CD4-positive, alpha-beta T cell treated with Interleukin-17A for 1 hour (primary cell): ENCODE data around the gene C1orf167.

Source experiments
- DNase-seq: peaks from one replicate; pipeline ENCODE4 v3.0.0-alpha.2; 2020

C1orf167 gene, protein sequence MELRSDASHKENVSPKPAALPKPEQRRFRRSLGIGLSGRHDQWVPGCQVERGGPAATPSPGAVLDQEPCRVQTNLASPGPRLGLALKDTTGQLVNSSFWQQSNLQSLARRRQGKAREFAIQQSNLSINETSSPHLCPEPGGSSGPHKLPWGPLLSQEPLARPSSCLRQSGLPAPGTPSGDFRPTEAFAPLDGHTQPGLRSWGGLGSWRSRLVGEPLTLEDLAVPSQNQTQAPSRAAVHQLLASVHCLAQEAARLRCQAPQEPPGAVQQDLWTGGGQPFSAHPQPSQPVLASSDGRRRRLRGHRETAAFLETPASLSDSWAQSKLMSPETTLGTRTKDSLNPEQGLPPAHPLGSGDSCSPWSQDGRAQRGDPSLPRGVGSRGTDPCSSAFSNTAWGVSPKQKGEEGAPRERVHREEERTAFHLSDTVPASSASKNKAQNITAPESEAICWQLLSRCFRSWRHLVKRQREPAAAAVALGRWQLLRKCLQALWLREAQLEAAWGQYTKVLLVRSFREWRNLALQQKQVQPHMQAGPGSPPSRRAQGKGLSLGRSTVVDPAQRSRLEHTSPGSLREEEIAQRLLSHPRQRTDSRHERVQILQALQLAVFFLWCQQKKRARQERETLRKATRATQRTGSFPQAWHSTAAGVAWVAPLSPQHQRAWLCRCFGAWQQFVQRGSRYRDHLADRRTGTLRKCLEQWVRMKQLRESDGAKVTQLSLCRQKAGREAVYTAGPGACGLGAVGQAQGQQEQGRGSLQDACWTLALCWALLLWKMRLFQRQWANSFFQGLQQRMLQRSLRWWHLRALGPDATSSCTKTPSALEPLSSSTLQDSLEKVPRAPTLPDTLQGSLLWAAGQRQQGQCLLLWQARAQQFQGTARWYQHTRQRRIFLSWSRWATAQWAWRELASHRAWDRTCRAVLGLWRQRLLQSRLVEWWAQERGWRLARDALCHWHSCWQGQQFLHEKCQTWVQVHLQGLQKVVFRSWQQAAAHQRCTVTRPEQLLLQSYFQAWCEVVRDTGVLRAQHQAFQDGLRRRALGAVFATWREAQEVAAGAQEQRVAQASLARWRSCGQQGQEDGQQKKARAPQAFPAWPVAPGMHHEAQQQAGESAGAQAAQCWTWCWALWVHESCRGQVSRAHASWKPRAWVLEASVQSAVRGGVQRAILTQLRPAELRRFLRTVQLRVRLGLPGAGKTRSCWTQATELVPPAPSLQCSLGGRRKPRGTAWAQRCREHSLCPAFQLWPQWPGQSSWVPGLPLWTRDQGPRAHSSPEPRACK (N-terminal part only)

DNA sequence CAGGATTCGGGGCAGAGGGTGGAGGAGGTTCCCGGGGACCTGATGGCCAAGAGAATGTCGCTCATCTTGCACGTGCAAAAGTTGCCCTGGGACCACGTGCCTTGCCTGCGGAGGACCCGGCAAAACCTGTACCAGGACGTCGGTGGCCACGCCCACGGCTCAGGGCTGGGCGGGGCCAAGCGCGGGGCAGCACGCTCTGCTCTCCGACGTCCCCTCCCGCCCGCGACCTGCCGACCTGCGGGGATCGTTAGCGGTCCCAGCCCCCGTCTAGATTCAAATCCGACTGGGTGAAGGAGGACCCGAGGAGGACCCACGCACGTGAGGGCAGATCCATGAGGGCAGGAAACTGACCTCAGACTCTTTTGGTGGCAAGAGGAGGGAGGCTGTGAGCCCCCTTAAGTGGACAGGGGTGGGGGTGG, at the start of gene C1orf167:
Gene C1orf167, plus strand, starts transcription at position 206 of the 419 bp plus-strand sequence. CDS start 2,208 bp downstream, outside the sequence.
- peak; percentile 24 for DNase-seq

DNA sequence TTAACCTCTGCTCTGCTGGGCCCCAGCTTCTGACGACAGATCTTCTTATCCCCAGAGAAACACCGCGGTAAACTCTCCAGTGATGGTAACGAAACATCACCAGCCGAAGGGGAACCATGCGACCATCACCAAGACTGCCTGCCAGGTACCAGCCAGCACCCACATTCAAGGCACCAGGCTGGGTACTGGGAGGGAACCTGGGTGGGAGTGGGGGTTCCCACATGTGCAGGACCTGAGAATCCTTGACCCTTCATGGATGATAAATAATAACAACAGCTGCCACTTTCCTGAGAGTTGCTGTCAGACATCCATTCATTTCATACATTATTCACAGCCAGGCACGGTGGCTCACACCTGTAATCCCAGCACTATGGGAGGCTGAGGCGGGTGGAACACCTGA, 49.7 kb upstream of the C1orf167 start:
- no peak for DNase-seq

DNA sequence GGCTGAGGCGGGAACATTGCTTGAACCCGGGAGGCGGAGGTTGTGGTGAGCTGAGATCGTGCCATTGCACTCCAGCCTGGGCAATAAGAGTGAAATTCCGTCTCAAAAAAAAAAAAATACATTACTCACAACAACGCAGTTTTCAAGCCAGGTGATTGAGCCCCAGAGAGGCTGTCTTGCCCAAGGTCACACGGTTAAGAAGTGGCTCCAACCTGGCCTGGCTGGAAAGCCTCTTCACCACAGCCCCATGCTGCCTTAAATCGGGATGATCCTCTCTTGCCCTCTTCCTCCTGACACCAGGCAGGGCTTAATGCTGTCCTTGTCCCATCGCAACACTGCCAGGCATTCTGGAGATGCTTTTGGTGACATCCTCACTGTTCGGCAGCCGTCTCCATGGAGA, 48.9 kb upstream of the C1orf167 start:
- DNase-seq: no peak

DNA sequence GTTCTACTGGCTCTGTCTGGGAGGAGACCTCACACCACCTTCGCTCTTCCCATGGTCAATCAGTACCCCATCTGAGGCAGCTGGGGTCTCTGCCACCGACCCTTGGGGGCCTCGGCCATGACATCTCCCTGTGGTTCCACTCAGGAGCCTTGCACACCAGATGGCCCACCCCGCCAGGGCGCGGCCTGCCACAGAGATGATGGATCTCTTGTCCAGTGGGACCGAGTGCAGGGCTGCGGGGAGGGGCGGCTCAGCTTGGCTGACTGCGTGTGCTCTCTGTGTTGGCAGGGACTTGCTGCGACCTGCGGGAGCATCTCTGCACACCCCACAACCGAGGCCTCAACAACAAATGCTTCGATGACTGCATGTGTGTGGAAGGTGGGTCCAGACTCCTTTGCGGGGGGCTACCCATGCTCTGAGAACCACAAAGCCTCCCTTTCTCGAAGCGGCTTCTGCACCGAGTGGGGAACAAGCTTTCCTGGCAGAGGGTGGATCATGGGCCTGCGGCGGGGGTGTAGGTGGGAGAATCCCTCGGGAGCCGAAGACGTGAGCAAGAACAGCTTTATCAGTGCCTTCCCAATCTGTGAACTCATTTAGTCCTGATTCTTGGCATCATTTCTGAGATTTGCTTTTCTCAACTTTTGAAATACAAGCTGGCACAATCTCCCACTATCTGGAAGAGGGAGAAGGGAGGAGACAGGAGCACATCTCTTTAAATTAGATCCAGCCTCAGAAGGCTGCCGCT, 47.0 kb upstream of the C1orf167 start:
- DNase-seq: no peak

DNA sequence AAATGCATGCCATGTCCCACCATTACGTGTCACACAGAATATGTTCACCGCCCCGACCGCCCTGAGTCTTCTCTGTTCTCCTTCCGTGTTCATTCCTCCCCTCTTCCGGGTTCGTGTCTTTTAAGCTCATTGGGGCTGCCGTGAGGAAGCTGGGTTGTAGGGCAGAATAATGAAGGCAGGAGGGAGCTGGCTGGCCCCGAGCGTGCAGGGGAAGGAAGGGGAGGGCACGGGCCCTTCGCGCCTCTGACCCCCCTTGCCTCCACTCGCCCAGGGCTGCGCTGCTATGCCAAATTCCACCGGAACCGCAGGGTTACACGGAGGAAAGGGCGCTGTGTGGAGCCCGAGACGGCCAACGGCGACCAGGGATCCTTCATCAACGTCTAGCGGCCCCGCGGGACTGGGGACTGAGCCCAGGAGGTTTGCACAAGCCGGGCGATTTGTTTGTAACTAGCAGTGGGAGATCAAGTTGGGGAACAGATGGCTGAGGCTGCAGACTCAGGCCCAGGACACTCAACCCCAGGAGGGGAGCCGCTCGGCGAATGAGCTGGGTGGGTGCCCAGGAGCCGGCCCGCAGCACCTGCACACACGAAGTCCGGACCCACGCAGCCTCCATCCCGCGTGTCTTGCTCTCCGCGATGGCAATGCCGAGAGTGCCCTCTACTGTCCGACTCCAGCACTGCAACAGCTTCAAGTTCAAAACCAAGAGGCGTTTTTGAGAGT, 42.5 kb upstream of the C1orf167 start:
- DNase-seq: peak; percentile 88

DNA sequence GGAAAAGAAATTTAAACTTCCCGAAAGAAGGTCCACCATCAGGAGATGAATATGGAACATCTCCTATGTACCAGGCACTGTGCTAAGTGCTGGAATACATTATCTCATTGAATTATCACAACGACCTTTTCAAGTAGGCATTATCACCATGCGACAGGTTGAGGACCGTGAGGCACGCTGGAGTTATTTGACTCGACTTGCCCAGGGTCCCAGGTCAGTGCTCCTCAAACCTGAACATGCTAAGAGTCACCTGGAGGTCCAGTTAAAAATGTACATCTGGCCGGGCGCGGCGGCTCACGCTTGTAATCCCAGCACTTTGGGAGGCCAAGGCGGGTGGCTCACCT, 42.0 kb upstream of the C1orf167 start:
- no peak for DNase-seq

DNA sequence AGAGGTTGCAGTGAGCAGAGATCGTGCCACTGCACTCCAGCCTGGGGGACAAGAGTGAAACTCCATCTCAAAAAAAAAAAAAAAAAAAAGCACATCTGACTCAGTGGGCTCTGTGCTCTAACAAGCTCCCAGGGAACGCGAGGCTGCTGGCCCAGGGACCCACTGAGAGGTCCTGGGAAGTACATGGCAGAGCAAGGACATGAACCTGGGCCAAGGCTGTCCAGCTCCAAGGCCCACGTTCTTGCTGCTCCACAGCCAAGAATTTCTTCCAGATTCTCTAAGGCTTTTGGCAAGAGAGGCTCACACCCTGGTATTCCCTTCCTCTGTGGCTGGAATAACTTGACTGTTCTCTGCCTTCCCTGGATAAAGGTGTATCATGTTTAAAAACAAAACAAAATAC, 41.5 kb upstream of the C1orf167 start:
- DNase-seq: no peak

DNA sequence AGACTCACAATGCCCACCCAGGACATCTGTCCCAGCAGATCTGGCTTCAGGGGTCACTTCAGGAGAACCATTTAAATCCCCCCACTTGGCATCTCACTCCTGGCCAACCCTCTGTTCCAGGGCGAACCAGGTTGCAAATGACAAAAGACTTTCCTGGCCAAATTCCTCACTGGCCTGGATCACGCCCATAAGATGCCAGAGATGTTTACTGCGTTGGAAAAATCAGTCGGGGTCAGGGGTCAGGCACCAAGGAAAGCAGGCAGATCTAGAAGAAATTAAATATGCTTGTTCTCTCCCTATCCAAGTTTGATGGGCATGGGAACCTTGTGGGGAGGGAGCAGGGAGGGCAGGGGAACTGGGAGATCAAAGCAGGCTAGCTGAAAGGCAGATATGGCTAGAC, 40.7 kb upstream of the C1orf167 start:
- DNase-seq: no peak

DNA sequence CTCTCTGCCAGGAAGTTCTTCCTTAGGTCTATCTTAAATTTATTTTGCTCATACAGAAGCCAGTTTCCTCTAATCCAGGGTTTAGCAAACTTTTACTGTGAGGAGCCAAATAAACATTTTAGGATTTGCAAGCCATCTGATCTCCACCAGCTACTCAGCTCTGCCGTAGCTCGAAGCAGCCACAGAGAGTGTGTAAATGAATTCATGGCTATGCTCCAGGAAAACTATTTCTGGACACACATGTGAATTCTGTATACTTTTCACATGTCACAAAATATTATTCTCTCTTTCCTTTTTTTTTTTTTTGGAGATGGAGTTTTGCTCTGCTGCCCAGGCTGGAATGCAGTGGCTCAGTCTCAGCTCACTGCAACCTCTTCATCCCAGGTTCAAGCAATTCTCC, 39.5 kb upstream of the C1orf167 start:
- DNase-seq: no peak

DNA sequence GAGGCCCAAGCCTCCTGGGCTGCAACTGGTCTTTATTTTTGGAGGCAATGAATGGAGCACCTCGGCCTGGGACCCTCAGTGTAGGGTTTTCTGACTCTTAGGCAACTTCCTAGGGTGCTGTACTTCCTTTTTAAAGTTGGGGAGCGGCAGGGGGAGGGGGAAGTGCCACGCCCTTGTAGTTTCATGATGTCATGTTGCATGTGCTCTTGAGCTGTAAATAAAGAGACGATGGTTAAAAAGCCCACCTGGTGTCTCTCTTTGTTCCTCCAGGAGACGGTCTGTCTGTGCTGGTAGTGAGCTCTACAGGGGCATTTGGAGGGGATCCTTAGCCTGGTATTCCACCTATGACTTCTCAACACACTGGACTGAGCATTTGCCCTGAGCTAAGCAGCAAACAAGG, 36.4 kb upstream of the C1orf167 start:
- no peak for DNase-seq

DNA sequence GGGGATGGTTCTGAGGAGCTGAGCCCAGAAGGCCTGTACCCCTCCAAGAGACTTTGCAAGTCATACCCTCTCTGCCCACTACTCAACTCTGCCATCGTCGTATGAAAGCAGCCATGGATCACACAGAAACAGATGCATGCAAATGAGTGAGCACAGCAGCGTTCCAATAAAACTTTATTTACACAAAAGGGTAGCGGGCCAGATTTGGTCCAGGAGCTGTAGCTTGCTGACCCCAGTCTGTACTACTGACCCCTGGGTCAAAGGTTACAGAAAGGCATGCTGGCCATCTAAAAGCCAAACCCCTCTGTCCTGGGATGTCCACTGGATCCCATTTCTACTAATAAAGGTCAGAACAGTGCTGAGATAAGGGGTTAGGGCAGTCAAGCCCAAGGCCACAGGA, 34.9 kb upstream of the C1orf167 start:
- DNase-seq: no peak

DNA sequence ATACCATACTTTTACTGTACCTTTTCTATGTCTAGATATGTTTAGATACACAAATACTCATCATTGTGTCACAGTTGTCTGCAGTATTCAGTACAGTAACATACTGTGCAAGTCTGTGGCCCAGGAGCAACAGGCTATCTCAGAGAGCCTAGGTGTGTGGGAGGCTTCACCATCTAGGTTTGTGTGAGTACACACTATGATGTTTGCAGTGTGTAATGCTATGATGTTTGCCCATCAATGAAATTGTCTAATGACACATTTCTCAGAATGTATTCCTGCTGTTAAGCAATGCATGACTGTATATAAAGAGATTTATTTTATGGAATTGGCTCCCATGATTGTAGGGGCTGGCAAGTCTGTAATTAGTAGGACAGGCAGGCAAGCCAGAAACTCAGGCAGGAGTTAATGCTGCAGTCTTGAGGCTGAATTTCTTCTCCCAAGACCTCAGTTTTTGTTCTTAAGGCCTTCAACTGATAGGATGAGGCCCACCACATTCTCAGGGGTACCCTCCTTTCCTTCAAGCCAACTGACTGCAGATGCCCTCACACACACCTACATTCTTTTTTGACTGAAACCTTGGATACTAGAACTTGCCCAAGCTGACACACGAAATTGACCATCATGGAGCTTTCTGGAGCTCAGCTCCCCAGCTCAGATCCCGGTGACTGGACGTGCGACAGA, 33.7 kb upstream of the C1orf167 start:
- DNase-seq: no peak

DNA sequence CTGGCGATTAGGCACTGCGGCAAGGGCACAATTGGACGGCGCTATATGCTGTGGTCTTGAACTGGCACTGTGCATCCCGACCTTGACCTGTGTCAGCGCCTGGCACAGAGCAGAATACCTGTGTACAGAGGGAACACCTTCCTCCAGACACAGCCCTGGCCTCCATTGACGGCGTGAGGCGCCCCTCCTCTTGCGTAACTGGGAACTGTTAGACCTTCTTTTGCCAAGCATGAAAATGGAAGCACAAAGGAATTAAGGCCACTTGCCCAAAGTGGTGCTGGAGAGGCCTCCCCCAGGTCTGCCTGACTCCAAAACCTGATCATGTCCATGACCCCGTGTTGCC, 32.9 kb upstream of the C1orf167 start:
- DNase-seq: no peak

DNA sequence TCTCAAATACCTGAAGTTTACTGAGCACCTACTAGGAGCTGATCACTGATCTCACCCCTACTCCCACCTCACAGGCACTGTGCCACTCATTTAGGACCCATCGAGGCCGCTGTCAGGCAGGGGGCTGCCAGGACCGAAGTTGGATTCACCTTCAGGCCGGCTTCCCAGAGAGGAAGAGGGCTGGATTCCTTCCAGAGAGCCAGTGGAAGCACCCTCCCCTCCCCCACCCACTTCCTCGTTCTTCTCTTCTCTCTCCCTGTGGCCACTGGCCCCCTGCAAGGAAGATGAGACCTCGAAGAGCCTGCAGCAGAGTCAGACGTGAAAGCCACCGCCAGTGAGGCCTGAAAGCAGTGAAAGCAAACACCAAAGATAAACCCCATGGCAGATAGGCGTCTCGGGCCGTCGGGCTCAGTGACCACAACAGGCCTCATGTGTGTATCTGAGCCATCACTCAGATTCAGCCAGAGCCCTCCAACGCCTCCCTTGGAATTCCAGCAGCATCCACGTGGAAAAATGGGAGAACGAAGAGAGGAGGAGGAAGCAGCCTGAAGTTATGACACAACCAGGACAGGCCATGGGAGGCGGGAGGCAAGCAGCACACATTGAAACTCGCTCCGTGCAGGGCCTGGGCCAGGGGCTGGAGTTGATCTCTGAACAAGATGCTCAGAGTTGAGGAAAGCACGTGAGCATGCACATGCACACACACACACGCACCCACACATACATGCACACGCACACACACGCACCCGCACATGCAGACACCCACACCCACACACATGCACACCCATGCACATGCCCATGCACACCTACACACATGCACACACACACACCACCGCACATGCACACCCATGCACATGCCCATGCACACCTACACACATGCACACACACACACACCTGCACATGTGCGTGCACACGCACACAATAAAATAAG, 32.2 kb upstream of the C1orf167 start:
- no peak for DNase-seq

DNA sequence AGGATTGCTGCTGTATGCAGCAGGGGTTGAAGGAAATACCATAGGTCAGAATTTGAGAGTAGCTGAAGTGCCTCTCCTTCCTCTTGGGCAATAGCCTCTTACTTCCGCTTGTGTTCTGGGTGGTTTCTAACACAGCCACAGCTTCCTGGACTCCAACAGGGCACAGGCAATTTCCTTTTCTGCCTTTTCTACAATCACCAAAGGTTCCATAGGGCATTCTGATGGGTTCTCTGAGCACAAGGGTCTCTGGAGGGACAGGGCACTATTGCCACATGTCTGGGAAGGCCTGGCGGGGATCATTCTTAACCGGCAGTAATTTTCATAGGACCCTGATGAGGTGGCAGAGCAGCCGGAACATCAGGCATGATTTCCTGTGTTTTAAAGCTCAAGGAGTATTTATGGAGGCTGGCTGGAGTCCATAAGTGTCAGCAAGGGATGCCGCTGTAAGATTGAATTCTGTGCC, 31.5 kb upstream of the C1orf167 start:
- DNase-seq: peak; percentile 68

DNA sequence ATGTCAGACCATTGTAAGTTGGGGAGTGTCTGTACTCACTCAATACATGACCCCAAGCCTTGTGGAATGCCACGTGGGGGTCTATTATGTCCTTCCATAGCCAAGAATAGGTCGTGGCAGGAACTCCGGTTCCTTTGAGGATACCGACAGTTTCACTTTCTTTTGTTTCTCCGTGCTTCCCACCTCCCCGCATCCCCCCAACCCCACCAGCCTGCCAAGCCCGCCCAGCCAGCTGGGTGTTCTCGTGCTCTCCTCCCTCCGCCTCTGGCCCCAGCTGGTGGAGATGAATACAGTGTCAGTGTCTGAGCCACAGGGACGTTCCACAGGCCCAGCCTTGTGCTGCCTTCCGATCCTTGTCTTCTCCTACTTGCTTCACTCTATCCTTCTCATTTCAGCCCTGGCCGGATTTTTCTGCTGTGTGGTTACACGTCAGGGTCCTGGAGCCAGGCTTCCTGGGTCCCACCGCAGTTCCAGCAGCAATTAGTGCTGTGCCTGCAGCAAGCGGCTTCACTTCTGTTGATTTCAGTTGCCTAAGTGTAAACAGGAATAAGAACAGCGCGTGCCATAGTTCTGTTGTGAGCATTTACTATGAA, 30.2 kb upstream of the C1orf167 start:
- peak; percentile 25 for DNase-seq

DNA sequence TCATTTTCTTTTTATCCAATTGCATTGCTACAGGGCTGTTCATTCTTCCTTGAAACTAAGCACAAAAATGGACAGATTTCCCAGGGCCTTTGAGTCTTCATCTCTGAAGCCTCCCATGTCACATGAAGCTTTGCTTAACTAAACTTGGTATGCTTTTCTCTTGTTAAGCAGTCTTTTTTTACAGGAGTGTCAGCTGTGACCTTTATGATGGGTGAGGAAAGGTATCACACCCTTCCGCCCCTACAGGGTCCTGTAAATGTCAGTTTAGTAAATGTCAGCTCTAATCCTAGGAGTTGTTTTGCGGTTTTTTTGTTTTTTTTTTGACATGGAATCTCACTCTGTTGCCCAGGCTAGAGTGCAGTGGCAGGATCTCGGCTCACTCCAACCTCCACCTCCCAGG, 28.7 kb upstream of the C1orf167 start:
- no peak for DNase-seq

DNA sequence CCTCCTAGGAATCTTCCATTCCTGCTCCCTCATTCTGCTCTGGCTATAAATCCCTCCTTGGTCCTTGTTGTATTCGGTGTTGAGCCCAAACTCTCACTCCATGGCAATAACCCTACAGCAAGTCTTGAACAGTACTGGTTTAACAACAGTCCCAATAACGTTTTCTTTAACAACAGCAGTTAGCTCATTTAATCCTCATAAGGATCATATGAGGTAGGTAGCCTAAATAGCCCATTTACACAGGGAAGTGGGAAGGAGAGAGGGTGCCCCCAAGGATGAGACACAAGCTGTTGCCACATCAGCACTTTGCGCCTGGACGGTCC, 26.5 kb upstream of the C1orf167 start:
- no peak for DNase-seq

DNA sequence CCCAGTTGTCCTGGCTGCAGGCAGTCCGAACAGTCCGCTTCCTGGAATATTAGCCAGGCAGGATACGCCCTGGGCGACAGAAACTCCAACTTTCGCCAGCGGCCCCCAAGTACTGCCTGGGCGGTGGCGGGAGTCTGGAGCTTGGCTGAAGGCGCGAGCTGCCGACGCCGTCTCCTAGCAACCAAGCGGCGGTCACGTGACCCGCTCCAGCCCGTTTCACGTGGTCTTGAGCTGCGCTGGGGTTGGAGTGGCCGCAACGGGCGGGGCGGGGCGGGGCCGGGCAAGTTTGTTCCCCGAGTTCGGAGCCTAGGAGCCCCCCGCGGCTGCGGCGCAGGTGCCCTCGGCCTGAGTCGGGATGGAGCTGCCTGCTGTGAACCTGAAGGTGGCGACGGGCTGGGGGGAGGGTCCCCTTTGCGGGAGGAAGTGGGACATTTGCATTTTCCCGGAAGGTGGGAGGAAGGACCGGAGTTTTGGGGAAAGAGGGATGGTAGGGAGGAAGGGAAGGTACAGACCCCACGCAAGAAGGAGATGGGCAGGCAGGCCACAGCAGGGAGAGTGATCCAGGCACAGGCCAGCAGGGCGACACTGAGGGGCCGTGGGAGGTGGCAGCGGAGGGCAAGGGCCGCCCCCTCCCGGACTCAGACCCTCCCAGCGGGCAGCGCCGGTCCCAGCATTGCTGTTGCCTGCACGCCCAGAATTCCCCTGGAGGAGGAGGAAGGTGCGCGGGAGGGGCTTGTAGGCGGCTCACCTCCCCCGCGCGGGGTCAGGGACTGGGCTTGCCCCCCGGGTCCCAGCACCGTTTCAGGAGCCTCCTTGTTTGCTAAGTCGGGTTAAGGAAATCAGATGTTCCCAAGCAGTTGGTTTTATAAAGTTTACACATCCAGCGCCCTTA, 25.9 kb upstream of the C1orf167 start, which contains the start of gene AGTRAP:
Gene AGTRAP, plus strand, starts transcription at position 283 of the 892 bp plus-strand sequence. Its CDS starts 73 bp downstream, at position 356.
- peak; percentile 88 for DNase-seq
